ENCODE results near the gene SAT2. TPM values are rescaled to one million over a fixed set of nuclear protein-coding genes. Genes with fewer than 3 reads are reported as not detected.

The SAT2 gene
- total RNA-seq, 1 experiment from 2014 or later, result 66.8 TPM

DNA sequence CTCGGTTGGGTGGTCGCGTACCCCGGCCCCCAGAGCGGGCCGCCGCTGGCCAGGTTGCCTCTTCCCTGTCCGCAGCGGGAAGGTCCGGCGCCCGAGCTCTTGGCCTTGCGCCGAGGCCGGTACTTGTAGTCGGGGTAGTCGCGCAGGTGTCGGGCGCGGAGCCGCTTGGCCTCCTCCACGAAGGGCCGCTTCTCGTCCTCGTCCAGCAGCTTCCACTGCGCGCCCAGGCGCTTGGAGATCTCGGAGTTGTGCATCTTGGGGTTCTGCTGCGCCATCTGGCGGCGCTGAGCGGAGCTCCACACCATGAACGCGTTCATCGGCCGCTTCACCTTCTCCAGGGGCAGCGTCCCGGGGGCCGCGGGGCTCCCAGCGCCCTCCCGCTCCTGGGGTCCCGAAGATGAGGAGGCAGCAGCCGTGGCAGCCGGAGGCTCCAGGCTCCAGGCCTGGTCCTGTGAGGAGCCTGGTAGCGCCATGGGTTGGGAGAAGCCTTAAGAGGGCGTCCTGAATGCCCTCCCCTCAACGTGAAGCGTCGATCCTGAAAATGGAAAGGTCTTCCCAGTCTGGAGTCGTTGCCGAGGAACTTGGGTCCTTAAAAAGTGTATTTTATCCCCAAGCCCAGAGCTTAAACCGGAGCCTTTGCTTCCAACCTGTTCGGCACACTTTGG, 38.3 kb downstream of the SAT2 start:
- H3K27me3 Mint-ChIP-seq (ENCODE audit: insufficient read depth, unreplicated experiment), result no peaks in the 10 kb centered on the region
- BruUV-seq (replicated peaks), result TSS peak; percentile 85
- H3K9me3 Mint-ChIP-seq (ENCODE audit: unreplicated experiment), result no peaks in the 10 kb centered on the region
- H3K4me3 Mint-ChIP-seq (ENCODE audit: unreplicated experiment), result peak overlapping the region; percentile 76
- POLR2A ChIA-PET, result interaction anchor here (0.6 to 14.9 kb wide), 24 partner anchors 13 to 566 kb away, joined by 3 to 303 read pairs (median 4); partner anchors contain the start of genes CD68, DNAH2, FXR2 and NEURL4
- peak; percentile 92 for DNase-seq (ENCODE audit: unreplicated experiment)
- H3K27ac Mint-ChIP-seq (ENCODE audit: low read depth, unreplicated experiment), result peak overlapping the region; percentile 78
- intact Hi-C loops (cut with micrococcal nuclease), result loop anchor here (1.0 to 2.0 kb wide), 2 partner anchors 28 to 75 kb away; partner anchors contain the start of gene SENP3
- CTCF ChIA-PET, result interaction anchor here (0.5 to 7.7 kb wide), 28 partner anchors 9 to 1122 kb away, joined by 3 to 89 read pairs (median 4); partner anchors contain the start of genes CD68, DNAH2, FXR2 and NAA38
- TF ChIP-seq, protein P1, sequence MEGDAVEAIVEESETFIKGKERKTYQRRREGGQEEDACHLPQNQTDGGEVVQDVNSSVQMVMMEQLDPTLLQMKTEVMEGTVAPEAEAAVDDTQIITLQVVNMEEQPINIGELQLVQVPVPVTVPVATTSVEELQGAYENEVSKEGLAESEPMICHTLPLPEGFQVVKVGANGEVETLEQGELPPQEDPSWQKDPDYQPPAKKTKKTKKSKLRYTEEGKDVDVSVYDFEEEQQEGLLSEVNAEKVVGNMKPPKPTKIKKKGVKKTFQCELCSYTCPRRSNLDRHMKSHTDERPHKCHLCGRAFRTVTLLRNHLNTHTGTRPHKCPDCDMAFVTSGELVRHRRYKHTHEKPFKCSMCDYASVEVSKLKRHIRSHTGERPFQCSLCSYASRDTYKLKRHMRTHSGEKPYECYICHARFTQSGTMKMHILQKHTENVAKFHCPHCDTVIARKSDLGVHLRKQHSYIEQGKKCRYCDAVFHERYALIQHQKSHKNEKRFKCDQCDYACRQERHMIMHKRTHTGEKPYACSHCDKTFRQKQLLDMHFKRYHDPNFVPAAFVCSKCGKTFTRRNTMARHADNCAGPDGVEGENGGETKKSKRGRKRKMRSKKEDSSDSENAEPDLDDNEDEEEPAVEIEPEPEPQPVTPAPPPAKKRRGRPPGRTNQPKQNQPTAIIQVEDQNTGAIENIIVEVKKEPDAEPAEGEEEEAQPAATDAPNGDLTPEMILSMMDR (IDR thresholded peaks at IDR 0.05; ENCODE audit: unreplicated experiment), result peak; percentile 88
- H3K36me3 Mint-ChIP-seq (ENCODE audit: insufficient read depth, unreplicated experiment), result peaks cover 46% of the 10 kb centered on the region
- peaks cover 42% of the 10 kb centered on the region for H3K4me1 Mint-ChIP-seq (ENCODE audit: insufficient read depth, unreplicated experiment)

DNA sequence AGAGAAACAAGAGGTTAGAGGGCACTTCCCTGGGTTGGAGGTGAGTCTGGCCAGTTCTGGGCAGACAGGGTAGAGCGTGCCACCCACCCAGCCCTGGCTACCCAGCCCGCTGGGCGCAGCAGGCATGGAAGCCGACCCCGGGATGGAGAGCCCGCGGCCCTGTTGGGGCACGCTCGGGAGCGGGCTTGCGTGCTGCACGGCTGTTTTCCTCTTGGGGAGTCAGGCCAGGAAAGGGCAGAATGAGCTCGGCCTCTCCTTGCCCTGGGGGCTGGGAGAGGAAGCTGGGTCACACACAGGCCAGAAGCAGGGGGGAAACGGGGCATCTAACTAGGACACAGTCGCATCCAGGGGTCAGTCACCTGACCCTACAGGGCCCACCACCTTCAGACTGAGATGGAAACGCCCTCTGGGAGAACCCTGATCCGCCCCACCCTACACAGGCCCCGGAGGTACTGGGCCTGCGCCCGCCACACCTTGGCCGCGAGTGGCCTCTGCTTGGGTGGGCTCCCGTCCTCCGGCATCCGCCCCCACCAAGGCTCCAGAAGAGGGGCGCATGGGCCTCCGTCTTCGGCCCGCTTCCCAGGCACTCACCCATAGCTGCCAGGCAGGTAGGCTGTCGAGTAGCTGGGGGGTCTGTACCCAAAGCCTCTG, 38.9 kb downstream of the SAT2 start:
- TF ChIP-seq, protein P1 (IDR thresholded peaks at IDR 0.05; ENCODE audit: unreplicated experiment), result no peak
- Mint-ChIP-seq H3K4me3 (ENCODE audit: unreplicated experiment) (peak overlapping the region; percentile 76), H3K4me1 (ENCODE audit: insufficient read depth, unreplicated experiment) (peaks cover 42% of the 10 kb centered on the region), H3K27me3 (ENCODE audit: insufficient read depth, unreplicated experiment) (no peaks in the 10 kb centered on the region), H3K27ac (ENCODE audit: low read depth, unreplicated experiment) (peak overlapping the region; percentile 86), H3K36me3 (ENCODE audit: insufficient read depth, unreplicated experiment) (peaks cover 43% of the 10 kb centered on the region), H3K9me3 (ENCODE audit: unreplicated experiment) (no peaks in the 10 kb centered on the region)
- BruUV-seq (replicated peaks), result no TSS peak
- intact Hi-C loops (cut with micrococcal nuclease), result loop anchor here (1.0 to 2.0 kb wide), 2 partner anchors 27 to 74 kb away; partner anchors contain the start of gene SENP3
- peak; percentile 64 for DNase-seq (ENCODE audit: unreplicated experiment)
- POLR2A ChIA-PET, result interaction anchor here (0.6 to 14.9 kb wide), 25 partner anchors 13 to 566 kb away, joined by 3 to 303 read pairs (median 4); partner anchors contain the start of genes CD68, DNAH2, FXR2 and NEURL4
- CTCF ChIA-PET, result interaction anchor here (0.6 to 7.7 kb wide), 25 partner anchors 11 to 297 kb away, joined by 3 to 89 read pairs (median 4); partner anchors contain the start of genes CD68, DNAH2, FXR2 and NAA38

DNA sequence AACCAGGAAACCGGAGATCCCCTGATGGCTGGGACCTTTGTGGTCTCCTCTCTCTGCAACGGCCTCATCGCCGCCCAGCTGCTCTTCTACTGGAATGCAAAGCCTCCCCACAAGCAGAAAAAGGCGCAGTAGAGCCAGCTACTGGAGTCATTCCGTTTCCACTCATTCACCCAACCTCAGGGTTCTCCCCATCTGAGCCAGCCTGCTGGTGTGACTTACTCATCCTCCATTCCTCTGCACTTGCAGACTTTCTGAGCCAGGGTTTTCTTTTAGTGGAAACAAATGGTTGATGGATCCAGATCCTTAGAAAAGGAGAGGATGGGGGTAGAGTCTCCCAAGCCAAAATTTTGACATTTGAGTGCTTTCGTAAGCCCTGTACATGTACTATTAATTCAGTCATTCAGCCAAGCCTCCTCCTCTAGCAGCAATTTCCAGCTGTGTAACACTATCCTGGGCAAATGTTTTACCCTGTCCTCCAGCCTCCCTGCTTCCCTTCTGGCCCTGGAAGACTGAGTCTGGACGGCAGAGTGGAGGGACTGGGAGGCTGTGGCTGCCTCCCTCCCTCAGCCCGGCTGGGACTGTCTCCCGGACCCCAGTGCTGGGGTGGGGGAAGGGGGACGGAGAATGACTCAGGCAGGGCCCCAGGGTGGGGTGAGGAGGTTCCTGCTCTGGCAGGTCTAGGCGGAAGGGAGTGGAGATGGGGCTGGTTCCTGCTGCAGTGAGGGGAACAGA, 40.0 kb downstream of the SAT2 start:
- TF ChIP-seq, protein P1 (IDR thresholded peaks at IDR 0.05; ENCODE audit: unreplicated experiment), result no peak

More for the DNA sequence above, 40.0 kb downstream of the SAT2 start:
- H3K27ac Mint-ChIP-seq (ENCODE audit: low read depth, unreplicated experiment), result peak overlapping the region; percentile 86
- POLR2A ChIA-PET, result interaction anchor here (0.5 to 14.9 kb wide), 11 partner anchors 8 to 695 kb away, joined by 3 to 303 read pairs (median 4); partner anchors contain the start of genes CD68, FXR2, SAT2 and TP53
- H3K36me3 Mint-ChIP-seq (ENCODE audit: insufficient read depth, unreplicated experiment), result peaks cover 37% of the 10 kb centered on the region
- peak; percentile 75 for DNase-seq (ENCODE audit: unreplicated experiment)
- H3K27me3 Mint-ChIP-seq (ENCODE audit: insufficient read depth, unreplicated experiment), result no peaks in the 10 kb centered on the region
- BruUV-seq (replicated peaks), result no TSS peak
- no peaks in the 10 kb centered on the region for H3K9me3 Mint-ChIP-seq (ENCODE audit: unreplicated experiment)
- CTCF ChIA-PET, result interaction anchor here (0.6 to 7.7 kb wide), 17 partner anchors 9 to 540 kb away, joined by 3 to 89 read pairs (median 4); partner anchors contain the start of genes CD68, FXR2, TMEM102 and TP53
- peaks cover 42% of the 10 kb centered on the region for H3K4me1 Mint-ChIP-seq (ENCODE audit: insufficient read depth, unreplicated experiment)
- peak overlapping the region; percentile 76 for H3K4me3 Mint-ChIP-seq (ENCODE audit: unreplicated experiment)
- intact Hi-C loops (cut with micrococcal nuclease), result loop anchor here (1.0 to 2.0 kb wide), 3 partner anchors 15 to 101 kb away; partner anchors contain the start of gene WRAP53

All from MCF 10A (cell line).